ENCODE measurements around the gene LRMDA. TPM values are rescaled to one million over a fixed set of nuclear protein-coding genes. Genes with fewer than 3 reads are reported as not detected.

Gene LRMDA
- total and polyA plus RNA-seq, 2 of the 13 experiments (the other 11 are each of a cell fraction or from before 2014, with no cell fraction given) = 13.4 to 22.0 TPM

DNA sequence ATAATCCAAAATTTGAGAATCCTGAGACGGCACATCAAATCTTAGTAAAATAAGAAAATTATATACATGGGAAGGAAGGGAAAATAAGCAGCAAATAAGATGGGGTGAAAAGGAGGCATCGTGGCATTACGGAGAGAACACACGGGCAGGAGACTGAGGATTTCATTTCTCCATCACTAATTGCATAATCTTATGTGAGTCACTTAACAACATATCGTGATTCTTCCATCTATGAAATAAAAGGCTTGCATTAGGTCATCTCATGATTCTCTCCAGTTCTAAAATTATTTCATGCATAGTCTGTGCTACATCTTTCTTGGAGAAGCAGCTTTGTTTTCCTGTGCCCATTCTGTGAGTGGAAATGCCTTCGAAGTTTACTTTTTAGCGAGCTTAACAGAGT is 288.7 kb downstream of the LRMDA start (continued):
- TF ChIP-seq HMGA1 (CRISPR knock-in tag; conservative IDR thresholded peaks at IDR 0.05) (no peak), DR1 (CRISPR knock-in tag; IDR thresholded peaks at IDR 0.05) (no peak), ISL2 (CRISPR knock-in tag; IDR thresholded peaks at IDR 0.05) (no peak), PHB2 (IDR thresholded peaks at IDR 0.05; ENCODE audit: partially characterized antibody) (no peak), ERF (CRISPR knock-in tag; IDR thresholded peaks at IDR 0.05) (no peak), HNF4A (CRISPR knock-in tag; IDR thresholded peaks at IDR 0.05) (no peak), GFI1 (CRISPR knock-in tag; IDR thresholded peaks at IDR 0.05; ENCODE audit: borderline replicate concordance) (no peak)

DNA sequence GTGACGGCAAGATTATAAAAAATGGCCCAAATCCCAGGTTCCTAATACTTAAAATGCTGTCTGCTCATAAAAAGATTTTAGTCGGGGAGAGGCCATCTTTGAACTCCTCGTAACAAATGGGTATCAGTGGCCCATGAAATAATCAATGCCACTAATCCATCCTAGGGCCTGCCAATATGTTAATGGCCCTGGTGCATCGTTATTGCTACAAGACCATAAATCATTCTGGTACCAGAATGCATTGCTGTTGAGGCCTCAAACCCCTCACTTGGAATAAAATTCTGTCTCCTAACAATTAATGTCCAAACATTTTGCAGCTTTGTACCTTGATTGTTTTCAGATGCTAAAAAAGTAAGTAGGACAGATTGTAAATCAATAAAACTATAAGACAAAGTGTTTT is 290.6 kb downstream of the LRMDA start:
- H3K9ac ChIP-seq (ENCODE audit: insufficient read depth, low read depth, low read length) = no peak overlapping the region
- H3K36me3 ChIP-seq (replicated peaks in 1 of 2; ENCODE audit: control insufficient read depth in 1 of 2, insufficient read depth in 2 of 2, low read length in 2 of 2) = no peaks in the 10 kb centered on the region
- no peak overlapping the region for H3K27ac ChIP-seq (ENCODE audit: extremely low read length, insufficient read depth, low read length)
- no peak overlapping the region for H3K4me3 ChIP-seq (replicated peaks in 1 of 3; ENCODE audit: insufficient read depth in 1 of 3, low read depth in 2 of 3, low read length in 3 of 3)
- H2AFZ ChIP-seq (ENCODE audit: low read length) = no peak overlapping the region
- ATAC-seq (no peak), FAIRE-seq (no peak), DNase-seq (ENCODE audit: low spot score) (no peak)
- H3K4me1 ChIP-seq (ENCODE audit: insufficient read depth, low read length) = peaks cover 11% of the 10 kb centered on the region; the same call in 1 of the 2 replicates
- BruUV-seq (replicated peaks) = no TSS peak
- no peaks in the 10 kb centered on the region for H3K9me3 ChIP-seq (ENCODE audit: low read length)
- POLR2A ChIA-PET = no interaction called here
- intact Hi-C loops (cut with micrococcal nuclease; ENCODE audit: unreplicated experiment) = no loop called here
- H3K27me3 ChIP-seq (ENCODE audit: control insufficient read depth in 1 of 2, insufficient read depth in 2 of 2, low read length in 2 of 2) = no peaks in the 10 kb centered on the region
- H3K79me2 ChIP-seq (ENCODE audit: insufficient read depth, low read length) = no peaks in the 10 kb centered on the region
- H3K4me2 ChIP-seq (ENCODE audit: low read depth, low read length) = no peak overlapping the region
- 95% methylated on average over 4 of the region's 4 CpGs for WGBS (ENCODE audit: low lambda C conversion rate)
- CTCF ChIA-PET (ENCODE audit: low intra/inter-chr PET ratio, low total read pairs) = no interaction called here
- in situ Hi-C loops (cut with HindIII; ENCODE audit: extremely low pct_ligation_motif_present, low pct_unique_long_range_greater_than_20kb) = no loop called here
- H4K20me1 ChIP-seq (ENCODE audit: insufficient read depth, low read length) = no peaks in the 10 kb centered on the region
- TF ChIP-seq NFKB2 (CRISPR knock-in tag; IDR thresholded peaks at IDR 0.05; ENCODE audit: borderline replicate concordance) (no peak), POLR2A (IDR thresholded peaks at IDR 0.05; ENCODE audit: insufficient read depth in 1 of 2, low read depth in 2 of 2, low read length in 2 of 2) (no peak), ZBTB7A (CRISPR knock-in tag; IDR thresholded peaks at IDR 0.05) (no peak), TRIM22 (IDR thresholded peaks at IDR 0.05) (no peak), MED13 (CRISPR knock-in tag; IDR thresholded peaks at IDR 0.05) (no peak), ELF1 (CRISPR knock-in tag; IDR thresholded peaks at IDR 0.05) (no peak), LRRFIP1 (CRISPR knock-in tag; conservative IDR thresholded peaks at IDR 0.05) (no peak), PLRG1 (conservative IDR thresholded peaks at IDR 0.05) (no peak), MLX (CRISPR knock-in tag; IDR thresholded peaks at IDR 0.05) (no peak), ZFP36L1 (CRISPR knock-in tag; IDR thresholded peaks at IDR 0.05) (no peak), PRPF4 (IDR thresholded peaks at IDR 0.05; ENCODE audit: low read depth, low read length, poor library complexity, severe bottlenecking) (no peak), THAP8 (CRISPR knock-in tag; IDR thresholded peaks at IDR 0.05; ENCODE audit: borderline replicate concordance) (no peak), NONO (IDR thresholded peaks at IDR 0.05) (no peak), NONO (CRISPR knock-in tag; conservative IDR thresholded peaks at IDR 0.05) (no peak), ZEB1 (IDR thresholded peaks at IDR 0.05; ENCODE audit: insufficient replicate concordance, low read depth) (no peak), ZNF335 (CRISPR knock-in tag; IDR thresholded peaks at IDR 0.05) (no peak)

Data from HepG2 (cell line).